PFSK-1 (cell line): ENCODE measurements around the gene CC2D2B.

Source experiments
- FOXP2 ChIP-seq: optimal IDR thresholded peaks from 2 replicates; pipeline ENCODE3; 2011; ENCODE audit warnings: borderline replicate concordance, control low read depth, inconsistent platforms; ENCODE audit not compliant: insufficient read depth; ENCODE audit errors: extremely low read length, extremely low read depth
- POLR2AphosphoS5 ChIP-seq: IDR thresholded peaks from 2 replicates; pipeline ENCODE4 v1.6.1; 2012; ENCODE audit warnings: low read depth, mild to moderate bottlenecking, control low read depth, low read length, moderate library complexity
- SIN3A ChIP-seq: IDR thresholded peaks from 2 replicates; pipeline ENCODE4 v1.6.1; 2012; ENCODE audit warnings: mild to moderate bottlenecking, low read length, moderate library complexity, borderline replicate concordance; ENCODE audit not compliant: insufficient read depth
- TAF1 ChIP-seq: IDR thresholded peaks from 2 replicates; pipeline ENCODE4 v1.6.1; 2012; ENCODE audit warnings: low read length, control low read depth, borderline replicate concordance; ENCODE audit not compliant: insufficient read depth
- TF ChIP-seq, protein P1 (sequence below), 2 experiments: IDR thresholded peaks; 2 replicates each; pipeline versions ENCODE4 v1.6.1 to v1.8.0; 2011 to 2012; ENCODE audit warnings: low read depth in 2 of 2, low read length in 2 of 2, control low read depth in 1 of 2, inconsistent platforms in 1 of 2, mild to moderate bottlenecking in 1 of 2, moderate library complexity in 1 of 2; ENCODE audit not compliant: insufficient read depth in 1 of 2

Gene CC2D2B

DNA sequence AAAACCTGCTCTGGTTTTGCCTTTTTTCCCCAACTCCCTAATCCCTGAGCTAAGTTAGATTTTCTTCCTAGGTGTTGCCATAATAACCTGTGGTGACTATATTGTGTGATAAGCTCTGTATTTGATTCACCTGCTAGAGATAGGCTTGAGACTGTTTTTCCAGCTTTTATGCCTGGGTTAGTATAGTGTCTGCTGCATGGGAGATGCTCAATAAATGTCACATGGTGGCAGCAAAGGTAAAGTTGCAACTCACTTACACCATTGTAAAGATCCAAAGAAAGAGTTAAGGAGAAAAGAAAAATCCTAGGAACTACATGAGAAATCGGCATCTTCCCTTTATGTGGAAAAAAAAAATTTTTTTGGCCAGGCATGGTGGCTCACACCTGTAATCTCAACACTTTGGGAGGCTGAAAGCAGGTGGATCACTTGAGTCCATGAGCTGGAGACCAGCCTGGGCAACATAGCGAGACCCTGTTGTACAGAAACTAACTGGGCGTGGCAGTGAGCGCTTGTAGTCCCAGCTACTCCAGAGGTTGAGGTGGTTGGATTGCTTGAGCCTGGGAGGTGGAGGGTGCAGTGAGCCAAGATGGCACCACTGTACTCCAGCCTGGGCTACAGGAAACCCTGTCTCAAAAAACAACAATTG, 139.4 kb downstream of the CC2D2B start:
- no peak for TF ChIP-seq FOXP2
- TF ChIP-seq TAF1: no peak
- TF ChIP-seq, protein P1, sequence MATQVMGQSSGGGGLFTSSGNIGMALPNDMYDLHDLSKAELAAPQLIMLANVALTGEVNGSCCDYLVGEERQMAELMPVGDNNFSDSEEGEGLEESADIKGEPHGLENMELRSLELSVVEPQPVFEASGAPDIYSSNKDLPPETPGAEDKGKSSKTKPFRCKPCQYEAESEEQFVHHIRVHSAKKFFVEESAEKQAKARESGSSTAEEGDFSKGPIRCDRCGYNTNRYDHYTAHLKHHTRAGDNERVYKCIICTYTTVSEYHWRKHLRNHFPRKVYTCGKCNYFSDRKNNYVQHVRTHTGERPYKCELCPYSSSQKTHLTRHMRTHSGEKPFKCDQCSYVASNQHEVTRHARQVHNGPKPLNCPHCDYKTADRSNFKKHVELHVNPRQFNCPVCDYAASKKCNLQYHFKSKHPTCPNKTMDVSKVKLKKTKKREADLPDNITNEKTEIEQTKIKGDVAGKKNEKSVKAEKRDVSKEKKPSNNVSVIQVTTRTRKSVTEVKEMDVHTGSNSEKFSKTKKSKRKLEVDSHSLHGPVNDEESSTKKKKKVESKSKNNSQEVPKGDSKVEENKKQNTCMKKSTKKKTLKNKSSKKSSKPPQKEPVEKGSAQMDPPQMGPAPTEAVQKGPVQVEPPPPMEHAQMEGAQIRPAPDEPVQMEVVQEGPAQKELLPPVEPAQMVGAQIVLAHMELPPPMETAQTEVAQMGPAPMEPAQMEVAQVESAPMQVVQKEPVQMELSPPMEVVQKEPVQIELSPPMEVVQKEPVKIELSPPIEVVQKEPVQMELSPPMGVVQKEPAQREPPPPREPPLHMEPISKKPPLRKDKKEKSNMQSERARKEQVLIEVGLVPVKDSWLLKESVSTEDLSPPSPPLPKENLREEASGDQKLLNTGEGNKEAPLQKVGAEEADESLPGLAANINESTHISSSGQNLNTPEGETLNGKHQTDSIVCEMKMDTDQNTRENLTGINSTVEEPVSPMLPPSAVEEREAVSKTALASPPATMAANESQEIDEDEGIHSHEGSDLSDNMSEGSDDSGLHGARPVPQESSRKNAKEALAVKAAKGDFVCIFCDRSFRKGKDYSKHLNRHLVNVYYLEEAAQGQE (IDR thresholded peaks at IDR 0.05; ENCODE audit: insufficient read depth in 1 of 2, low read depth in 2 of 2, low read length in 2 of 2): no peak
- TF ChIP-seq POLR2AphosphoS5: no peak
- no peak for TF ChIP-seq SIN3A

DNA sequence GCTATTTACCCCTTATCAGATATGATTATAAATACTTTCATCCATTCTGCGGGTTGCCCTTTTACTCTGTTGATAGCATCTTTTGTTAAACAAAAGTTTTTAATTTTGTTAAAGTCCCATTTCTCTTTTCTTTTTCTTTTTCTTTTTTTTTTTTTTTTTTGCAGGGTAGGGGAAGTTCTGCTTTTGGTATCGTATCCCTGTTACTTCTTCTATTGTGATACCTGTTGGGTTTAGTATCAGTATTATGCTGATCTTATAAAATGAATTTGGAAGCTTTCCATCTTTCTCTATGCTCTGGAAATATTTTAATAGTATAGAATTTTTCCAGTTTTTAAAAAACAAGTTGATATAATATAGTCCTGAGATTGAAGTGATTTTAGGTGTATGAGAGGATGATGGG, 141.6 kb downstream of the CC2D2B start:
- TF ChIP-seq SIN3A: no peak
- TF ChIP-seq, protein P1 (IDR thresholded peaks at IDR 0.05; ENCODE audit: insufficient read depth in 1 of 2, low read depth in 2 of 2, low read length in 2 of 2): no peak
- no peak for TF ChIP-seq POLR2AphosphoS5
- TF ChIP-seq TAF1: no peak
- no peak for TF ChIP-seq FOXP2

DNA sequence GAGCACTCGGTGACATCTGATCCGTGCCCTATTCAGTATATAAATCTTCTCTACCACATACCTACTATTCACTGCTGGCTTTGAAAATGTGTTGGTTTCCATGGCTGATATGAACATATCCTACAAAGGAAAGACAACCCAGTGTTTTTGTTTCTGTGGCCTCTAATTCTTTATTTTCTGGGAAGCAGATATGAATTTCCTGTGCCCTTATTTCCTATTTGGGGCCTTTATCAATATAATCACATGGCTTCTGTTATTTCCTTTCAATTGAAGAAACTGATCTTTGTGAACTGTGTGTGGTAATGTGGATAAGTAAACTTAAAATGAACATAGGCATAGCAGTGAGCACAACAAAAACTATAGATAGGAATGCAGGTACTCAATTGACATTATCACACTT, 146.2 kb downstream of the CC2D2B start:
- TF ChIP-seq POLR2AphosphoS5 (no peak), TAF1 (no peak), SIN3A (no peak), FOXP2 (no peak)
- TF ChIP-seq, protein P1 (IDR thresholded peaks at IDR 0.05; ENCODE audit: insufficient read depth in 1 of 2, low read depth in 2 of 2, low read length in 2 of 2): no peak

DNA sequence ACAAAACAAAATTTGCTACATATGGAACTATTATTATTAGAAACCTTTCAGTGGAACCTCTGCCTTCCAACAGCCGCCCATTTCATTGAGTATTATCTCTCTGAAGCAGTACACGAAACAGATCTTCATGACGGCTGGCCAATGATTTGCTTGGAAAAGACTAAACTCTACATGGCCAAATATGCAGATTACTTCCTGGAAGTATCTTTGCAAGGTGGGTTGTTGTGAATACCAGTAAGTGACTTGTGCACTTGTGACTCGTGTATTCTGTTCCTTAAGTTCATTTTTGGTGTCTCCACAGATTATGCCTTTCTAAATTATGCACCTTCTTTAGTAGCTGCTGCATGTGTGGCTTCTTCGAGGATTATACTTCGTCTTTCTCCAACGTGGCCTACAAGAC, 149.0 kb downstream of the CC2D2B start:
- no peak for TF ChIP-seq POLR2AphosphoS5
- no peak for TF ChIP-seq SIN3A
- no peak for TF ChIP-seq TAF1
- no peak for TF ChIP-seq FOXP2
- TF ChIP-seq, protein P1 (IDR thresholded peaks at IDR 0.05; ENCODE audit: insufficient read depth in 1 of 2, low read depth in 2 of 2, low read length in 2 of 2): no peak

DNA sequence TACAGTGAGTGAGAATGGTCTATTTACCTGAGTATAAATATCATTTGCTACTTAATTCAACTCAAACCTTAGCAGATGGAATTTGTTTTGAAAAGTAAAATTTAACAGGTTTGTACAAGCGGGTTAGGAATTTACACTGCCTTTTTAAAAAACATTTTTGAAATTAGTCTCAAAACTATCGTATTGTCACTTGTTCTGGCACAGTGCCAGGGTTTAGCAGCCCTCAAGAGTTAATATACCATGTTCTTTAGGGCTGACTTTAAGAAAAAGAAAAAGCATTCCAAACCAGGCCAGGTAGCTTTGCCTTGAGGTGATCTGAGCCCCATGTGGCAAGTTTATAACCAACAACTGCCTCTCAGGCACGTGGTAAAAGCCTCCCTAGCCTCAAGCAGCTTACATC, 153.5 kb downstream of the CC2D2B start:
- no peak for TF ChIP-seq FOXP2
- TF ChIP-seq SIN3A: no peak
- TF ChIP-seq, protein P1 (IDR thresholded peaks at IDR 0.05; ENCODE audit: insufficient read depth in 1 of 2, low read depth in 2 of 2, low read length in 2 of 2): no peak
